HG02610 (cell line): ENCODE results near the gene PLCB4.

Experiments
- ATAC-seq: cut with Tn5 transposase; IDR thresholded peaks from one replicate; pipeline ENCODE4 v1.9.1; 2021; ENCODE audit warnings: mild to moderate bottlenecking, moderate library complexity; ENCODE audit not compliant: unreplicated experiment

PLCB4 gene

DNA sequence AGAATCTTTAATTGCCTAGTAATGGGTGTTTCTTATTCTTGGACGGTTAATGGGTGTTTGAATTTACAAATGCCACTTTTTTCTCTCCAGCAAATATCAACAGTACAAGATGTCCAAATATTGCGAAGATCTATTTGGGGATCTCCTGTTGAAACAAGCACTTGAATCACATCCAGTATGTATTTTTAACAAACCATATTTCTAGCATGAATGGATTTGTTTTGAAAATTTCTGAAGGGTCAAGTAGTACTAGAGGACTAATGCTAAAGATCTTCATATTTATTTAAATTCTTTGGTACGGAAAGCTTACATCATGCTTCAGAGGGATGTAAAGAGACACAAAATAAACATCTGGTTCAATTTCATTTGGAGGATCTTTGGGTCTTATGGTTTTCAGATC is 321.6 kb downstream of the PLCB4 start:
- no peak for ATAC-seq

DNA sequence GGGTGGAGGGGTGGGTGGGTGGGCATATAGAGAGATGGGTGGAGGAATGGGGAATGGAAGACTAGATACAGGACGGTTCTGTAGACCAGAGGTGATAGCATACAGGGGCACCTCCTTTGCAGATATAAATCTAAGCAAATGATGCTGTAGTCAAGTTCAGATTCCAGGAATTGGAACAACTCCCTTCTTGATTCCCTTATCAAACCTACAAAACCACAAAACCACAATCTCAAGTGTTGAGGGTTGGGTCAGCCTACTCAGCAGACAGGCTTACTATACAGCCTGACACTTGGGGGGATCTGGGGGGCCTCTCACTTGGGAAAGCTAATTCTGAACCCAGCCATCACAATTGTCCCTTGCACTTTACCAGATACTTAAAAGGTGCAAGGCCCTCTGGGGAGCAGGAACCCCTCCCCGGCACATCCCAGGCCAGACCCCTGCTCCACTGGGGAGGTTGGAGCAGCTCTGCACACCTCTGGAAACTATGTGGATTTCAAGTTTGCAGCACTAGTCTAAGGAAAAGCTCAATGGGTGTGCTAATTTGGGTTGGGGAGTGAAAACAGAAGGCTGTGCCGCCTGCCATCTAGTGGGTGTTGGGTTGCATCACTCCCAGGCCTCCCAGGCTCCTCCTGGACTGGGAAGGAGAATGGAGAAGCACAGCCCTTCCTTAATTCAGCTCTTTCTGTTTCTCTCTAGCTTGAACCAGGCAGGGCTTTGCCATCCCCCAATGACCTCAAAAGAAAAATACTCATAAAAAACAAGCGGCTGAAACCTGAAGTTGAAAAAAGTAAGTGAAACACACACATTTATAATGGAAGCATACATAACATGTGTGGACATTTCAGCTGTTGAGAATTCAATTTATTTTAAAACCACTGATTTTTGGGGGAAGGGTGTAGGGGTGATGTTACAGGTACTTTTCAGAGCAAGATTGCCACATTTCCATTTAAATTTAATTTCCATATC is 324.3 kb downstream of the PLCB4 start:
- peak; percentile 35 for ATAC-seq

DNA sequence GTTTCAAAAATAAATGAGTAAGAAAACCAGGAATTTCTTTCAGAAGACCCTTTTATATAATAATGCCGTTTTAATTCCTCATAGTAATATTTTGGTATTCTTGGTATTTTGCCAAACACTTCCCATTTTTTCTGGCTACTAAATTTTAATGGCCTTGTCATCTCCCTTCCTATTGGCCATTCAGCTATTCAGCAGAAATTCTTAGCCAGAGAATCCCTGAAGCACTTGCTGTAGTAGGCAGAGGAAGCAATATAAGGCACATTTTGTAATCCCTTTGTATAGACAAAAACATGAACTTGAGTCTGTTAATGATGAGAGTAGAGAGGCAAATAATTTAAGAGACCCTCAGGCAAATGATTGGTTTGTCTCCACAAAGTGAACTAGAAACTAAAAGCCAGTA is 327.1 kb downstream of the PLCB4 start:
- no peak for ATAC-seq

DNA sequence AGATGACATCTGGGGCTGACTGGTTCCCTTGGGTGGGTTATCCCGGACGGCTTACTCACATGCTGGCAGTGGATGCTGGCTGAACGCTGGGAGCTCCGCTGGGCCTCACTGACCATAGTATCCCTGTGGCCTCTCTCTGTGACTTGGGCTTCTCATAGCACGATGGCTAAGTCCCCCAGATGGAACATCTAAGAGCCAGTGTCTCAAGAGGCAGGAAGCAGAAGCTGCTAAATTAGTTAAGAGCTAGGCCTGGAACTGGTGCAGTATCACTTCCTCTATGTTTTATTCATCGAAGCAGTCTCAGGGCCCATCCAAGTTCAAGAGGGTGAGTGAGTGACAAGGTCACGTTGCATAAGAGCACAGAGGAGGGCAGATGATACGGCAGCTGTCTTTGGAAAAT is 329.0 kb downstream of the PLCB4 start:
- peak; percentile 92 for ATAC-seq

DNA sequence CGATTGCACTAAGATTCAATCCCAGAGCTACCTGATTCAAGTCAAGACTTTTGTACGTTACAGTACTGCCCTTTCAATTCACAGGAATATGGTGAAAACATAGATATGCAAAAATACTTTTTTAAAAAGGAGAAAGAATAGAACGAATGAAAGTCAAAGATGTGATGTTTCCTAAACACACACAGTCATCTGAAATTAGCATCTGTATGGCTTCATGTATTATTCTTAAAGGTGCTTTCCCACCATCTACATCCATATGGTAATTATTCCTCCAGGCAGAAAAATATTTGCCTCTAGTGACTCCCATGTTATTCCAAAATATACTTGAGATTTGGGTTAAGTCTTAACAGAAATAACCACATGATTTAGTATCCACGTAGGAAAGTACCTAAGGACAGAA is 330.0 kb downstream of the PLCB4 start:
- no peak for ATAC-seq

DNA sequence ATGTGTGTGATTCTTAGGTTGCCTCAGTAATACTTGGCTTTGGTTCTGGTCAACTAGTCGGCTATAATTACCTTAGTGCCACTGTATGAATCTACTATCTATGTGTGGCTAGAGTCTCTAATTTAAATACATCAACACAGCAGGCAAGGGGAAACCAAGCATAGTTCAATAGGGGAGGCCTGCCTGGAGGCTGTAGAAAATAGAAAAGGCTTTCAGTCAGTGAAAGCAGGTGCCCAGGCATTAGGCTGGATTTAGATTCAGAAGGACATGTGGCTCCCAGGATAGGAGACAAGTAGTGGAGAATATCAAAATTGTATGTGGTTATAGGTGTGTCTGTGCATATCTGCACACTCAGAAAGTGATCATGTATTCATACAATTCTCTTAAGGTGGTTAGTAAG is 330.4 kb downstream of the PLCB4 start:
- ATAC-seq = no peak

DNA sequence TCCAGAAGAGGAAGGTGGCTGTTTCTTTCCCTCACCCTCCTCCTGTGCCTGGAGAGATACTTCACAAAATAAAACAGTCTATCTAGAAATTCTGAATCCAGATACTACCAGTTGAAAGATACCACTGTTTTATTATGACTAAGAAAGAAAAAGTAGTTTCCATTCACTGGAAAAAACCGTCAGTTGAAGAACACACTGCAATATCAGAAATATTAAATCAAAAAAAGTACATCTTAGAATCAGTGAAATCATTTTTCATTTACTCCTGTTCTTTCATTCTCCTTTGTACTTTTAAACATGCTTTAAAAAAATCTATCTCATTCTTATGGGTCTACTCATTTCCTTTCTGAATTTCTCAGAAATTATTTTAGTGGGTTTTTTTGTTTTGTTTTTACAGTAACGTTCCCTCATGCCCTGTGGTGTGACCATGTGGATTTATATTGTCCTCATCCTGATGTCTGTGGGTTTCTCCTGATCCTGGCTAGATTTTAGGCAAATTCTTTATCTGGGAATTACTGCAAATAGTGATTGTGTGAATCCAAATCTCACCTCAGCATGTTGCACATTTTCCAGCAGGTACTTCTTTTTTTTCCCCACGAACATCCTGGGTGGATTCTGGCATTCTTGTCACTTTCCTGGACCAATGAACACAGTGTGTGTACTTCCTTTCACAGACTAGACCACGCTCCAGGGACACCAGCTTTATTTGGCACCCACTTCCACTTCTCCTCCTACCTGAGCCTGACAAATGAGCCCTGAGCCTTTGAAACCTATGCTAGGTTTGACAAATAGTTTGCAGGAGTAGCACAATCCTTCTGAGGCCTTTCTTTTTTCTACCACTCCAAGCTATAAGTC is 331.5 kb downstream of the PLCB4 start:
- ATAC-seq = no peak

DNA sequence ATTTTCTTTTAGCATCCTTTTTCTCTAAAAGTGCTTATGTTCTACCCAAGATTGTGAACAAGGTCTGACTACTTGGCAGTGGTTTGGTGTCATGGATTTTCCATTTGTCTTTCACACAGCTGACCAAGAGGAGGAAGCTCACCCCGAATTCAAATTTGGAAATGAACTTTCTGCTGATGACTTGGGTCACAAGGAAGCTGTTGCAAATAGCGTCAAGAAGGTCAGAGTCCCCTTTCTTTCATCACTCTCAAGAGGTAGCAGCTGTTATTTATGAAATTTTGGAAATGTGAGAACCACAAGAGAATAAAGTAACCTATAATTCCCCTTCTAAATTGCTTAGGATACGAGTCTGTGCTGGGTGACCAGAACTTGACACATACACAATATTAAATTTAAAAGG is 332.5 kb downstream of the PLCB4 start:
- ATAC-seq = no peak

DNA sequence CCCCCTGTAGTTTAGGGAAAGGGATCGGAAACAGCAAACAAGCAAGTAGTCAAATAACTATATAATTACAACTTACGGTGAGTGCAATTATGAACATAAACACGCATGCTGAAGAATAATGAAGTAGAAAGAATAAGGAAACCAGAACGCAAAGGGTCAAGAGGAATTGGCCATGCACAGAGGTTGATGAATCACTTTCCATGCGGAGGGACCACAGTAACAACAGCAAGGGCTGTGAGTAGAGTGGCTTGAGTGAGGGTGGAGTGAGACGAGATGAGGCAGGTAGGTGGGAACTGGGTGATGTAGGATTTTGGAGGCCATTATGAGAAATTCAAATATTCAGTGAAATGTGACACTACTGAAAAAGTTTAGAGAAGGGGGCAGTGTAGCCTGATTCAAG is 333.3 kb downstream of the PLCB4 start:
- ATAC-seq = no peak

DNA sequence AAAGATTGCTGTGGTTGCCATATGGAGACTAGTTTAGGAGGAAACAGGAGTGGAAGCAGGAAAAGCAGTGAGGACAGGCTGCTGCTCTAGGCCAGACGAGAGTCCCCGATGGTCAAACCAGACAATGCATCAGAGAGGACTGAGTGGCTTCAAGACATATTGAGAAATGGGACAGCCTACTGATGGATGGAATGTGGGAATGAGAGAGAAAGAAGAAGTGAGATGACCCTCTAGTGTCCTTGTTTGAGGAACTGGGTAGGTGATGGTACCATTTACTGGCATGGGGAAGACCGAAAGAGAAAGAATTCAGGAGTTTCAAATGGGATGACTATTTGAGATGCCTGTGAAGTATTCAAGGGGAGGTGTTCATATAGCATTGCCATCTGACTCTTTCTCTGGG is 333.7 kb downstream of the PLCB4 start:
- ATAC-seq = no peak

DNA sequence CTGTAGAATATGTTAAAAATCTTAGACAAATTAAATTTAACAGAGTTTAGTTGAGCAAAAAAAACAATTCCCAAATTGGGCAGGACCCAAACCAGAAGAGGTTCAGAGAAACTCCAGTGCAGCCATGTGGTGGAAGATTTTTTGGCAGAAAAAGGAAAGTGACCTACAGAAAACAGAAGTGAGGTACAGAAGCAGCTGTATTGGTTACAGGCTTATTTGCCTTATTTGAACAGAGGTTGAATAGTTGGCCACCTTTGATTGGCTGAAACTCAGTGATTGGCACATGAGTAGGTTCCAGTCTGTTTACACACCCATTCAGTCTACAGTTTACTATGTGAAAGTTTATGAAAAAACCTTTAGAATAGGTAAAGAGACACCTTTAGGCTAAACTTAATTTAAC is 334.6 kb downstream of the PLCB4 start:
- ATAC-seq = no peak

DNA sequence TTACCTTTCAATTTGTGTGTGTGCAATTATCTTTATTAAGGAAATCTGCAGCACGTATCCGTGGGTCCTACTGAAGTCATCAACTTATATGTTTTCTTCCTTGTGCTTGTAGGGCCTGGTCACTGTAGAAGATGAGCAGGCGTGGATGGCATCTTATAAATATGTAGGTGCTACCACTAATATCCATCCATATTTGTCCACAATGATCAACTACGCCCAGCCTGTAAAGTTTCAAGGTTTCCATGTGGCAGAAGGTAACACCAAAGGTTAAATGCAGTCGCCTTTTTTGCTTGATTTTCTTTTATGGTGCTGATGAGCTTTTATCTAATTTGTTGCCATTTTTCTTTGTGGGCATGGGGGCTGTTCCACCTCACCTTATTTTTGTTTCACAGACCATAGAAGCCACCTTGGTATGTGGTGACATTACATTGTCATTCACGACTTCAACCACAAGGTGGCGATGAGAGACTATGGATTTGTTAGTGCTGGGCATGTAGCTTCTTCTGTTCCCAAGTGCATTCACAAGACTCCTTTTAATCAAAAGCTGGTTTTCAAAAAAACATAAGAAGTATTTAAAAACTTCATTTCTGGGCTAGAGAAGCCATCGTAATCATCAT is 339.0 kb downstream of the PLCB4 start:
- peak; percentile 55 for ATAC-seq

DNA sequence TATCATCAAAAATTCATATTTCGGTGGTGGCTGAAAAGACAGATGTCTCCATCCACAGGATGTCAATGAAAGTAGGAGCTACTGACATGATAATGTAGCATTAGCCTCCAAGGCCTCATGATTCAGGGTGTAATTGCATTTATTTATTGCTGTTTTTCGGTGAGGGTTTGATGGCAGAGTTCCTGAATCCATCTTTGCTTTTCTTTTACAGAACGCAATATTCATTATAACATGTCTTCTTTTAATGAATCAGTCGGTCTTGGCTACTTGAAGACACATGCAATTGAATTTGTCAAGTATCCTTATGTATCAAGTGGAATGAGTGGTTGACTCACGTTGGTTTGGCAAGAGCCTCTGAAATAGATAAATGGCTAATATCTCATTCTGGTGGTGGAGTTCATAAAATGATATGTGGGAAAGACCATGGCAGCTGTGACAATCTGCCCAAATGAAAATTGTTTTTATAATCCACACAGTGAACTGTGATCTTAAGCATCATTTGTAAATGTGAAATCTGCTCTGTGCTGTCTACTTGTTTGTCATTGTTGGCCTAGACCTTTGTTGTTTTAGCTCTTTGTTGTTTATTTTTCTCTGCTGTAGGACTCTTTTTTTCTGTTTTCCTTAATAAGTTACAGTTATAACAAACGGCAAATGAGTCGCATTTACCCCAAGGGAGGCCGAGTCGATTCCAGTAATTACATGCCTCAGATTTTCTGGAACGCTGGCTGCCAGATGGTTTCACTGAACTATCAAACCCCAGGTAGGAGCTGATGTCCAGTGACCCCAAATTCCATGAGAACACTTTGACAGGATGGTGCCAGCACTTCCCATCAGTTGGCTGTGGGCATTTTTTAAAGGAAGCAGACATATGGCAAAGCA is 339.8 kb downstream of the PLCB4 start:
- ATAC-seq = no peak

DNA sequence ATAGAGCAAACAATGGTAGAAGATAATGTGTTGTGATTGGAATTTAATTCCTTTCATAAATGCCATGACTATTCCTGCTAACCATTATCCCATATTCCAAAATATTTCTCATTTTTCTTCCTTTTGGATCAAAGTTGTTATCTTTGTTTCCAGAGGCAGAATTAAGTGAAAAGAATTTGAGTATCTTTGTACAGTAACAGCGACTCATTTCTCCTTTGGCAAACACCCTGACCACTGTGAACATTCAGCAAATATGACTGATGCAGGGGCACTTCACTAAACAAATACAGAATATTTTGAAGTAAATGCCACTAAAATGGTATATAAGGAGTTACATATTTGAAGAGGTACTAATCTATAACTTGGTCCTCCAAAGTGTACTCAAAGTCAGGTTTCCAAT is 340.5 kb downstream of the PLCB4 start:
- no peak for ATAC-seq

DNA sequence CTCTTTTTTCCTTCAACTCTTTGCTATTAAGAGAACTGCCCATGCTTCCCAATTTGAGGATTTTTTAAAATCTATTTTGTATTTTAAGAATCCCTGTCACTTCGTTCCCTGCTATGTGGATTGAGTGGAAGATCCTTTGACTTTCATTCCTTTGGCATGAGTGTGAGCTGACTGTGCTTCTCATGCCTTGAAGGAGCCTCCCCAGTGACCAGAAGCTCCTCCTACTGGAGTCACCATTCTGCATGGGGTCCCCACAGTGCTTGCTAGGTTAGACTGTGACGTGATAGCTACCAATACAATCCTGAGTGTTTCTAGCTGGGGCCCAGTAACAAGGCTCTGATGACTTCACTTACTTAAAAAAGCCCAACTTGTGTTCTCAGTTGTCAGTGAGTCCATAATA is 341.1 kb downstream of the PLCB4 start:
- ATAC-seq = no peak

DNA sequence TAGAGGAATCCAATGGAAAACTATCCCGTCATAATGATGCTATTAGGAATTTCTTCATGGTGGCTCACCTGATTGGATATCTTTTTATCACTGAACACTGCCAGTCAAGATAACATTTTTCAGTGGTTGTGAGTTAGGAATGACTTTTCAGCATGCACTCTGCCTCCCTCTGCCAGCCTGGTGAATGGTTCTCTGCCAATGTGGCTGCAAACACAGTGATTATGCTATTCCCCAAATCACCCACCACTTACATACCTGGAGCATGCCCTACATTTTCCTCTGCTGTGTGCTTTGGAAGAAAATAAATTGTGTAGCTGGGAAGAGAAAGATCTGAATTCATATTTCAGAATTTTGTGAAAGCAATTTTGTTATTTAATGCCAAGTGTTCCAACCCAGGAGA is 342.9 kb downstream of the PLCB4 start:
- ATAC-seq = no peak

DNA sequence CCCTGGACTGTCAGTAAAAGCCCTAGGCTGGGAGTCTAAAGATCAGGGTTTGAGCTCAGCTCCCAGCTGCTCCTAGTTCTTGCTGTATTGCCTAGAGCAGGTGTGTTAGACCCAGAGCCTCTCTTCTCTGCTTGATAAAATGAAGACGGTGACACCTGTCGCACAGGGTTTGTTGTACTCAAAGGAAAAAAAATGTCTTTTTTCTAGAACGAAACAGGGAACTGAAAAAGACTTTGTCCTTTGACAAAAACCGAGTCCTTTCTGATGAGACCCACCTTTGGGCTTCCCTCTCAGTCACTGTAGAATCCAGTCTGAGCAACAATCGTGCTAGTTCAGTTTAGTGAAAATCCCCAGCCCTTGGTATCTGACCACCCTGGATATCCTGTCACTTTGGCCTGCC is 343.4 kb downstream of the PLCB4 start:
- ATAC-seq = peak; percentile 77

DNA sequence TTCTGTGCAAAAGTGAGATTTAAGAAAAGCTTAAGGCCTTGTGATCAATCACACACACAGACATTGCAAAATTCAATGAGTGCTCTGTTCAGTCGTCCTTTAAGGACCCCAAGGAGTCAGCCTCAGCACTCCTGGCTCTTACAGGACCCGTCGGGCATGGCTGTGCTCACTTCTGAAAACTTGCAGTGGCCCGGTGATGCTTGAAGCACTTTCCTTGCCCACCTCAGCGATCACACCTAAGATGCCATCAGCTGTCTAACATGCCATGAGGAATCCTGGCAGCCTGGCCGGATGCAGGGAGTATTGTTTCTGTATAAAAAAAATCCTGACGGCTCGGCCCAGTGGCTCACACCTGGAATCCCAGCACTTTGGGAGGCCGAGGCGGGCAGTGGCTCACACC is 344.1 kb downstream of the PLCB4 start:
- ATAC-seq = no peak

DNA sequence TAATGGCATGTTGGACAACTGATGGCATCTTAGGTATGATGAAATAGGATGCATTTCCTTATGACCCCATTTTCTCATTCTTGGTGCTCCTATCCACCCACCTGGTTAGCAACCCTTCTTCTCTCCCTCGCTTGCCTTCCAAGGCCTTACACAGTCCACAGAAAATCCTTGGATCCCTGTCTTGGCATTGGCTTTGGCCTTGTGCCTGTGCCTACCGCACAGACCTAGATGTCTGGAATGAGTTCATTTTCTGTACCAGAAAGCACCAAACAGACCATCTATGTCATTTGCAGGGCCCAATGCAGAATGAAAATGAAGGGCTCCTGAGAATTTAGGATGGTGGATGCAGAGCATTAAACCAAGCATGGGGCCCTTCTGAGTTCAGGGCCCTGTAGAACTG is 346.5 kb downstream of the PLCB4 start:
- no peak for ATAC-seq

DNA sequence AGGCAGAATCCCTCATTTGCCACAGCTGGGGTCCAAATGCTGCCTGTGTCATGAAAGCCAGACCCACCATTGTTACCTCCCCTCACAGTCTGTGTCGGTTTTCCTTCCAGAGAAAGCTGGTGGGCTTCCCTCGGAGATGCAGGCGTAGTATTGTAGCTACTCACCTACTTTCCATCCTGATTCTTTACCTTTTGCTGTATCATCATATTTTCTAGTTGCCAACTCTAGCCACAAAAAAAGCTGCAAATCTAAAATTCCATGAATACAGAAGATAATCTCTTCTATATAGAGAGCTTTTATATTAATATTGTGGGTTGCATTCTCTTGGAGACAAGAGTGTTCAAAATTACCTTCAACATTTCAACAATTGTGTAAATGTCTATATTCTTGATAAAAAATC is 347.5 kb downstream of the PLCB4 start:
- no peak for ATAC-seq

DNA sequence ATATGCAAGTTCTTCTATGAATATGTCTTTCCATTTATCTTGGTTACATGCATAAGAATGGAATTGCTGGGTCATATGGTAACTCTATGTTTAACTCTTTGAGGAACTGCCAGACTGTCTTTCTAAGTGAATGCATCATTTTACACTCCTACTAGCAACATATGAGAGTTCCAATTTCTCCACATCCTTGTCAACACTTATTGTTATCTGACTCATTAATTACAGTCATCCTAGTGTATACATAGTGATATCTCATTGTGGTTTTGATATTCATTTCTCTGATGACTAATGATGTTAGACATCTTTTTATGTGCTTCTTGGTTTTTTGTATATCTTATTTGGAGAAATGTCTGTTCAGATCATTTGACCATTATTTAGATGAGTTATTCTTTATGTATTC is 348.8 kb downstream of the PLCB4 start:
- no peak for ATAC-seq
